ENCODE measurements around the gene ACADL.

DNA sequence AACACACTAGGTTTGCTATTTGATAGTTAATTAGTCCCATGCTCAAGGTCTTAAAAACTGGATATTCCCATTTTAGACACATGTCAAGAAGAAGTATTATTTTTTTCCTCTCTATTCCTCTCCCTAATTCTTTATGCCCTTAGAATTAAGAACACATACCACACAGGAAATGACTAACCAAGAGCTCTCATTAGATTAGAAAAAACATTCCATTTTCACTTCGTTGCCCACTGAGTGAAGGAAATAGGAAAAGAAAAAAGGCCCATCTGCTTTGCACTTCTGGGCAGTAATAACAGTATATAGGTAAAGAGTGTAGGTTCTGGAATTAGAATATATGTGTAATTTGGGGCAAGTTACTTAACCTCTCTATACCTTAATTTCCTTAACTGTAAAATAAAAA is 26.9 kb downstream of the ACADL start:
- TF ChIP-seq, protein P1, sequence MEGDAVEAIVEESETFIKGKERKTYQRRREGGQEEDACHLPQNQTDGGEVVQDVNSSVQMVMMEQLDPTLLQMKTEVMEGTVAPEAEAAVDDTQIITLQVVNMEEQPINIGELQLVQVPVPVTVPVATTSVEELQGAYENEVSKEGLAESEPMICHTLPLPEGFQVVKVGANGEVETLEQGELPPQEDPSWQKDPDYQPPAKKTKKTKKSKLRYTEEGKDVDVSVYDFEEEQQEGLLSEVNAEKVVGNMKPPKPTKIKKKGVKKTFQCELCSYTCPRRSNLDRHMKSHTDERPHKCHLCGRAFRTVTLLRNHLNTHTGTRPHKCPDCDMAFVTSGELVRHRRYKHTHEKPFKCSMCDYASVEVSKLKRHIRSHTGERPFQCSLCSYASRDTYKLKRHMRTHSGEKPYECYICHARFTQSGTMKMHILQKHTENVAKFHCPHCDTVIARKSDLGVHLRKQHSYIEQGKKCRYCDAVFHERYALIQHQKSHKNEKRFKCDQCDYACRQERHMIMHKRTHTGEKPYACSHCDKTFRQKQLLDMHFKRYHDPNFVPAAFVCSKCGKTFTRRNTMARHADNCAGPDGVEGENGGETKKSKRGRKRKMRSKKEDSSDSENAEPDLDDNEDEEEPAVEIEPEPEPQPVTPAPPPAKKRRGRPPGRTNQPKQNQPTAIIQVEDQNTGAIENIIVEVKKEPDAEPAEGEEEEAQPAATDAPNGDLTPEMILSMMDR (IDR thresholded peaks at IDR 0.05; ENCODE audit: control extremely low read depth in 1 of 3, insufficient read depth in 1 of 3, low read depth in 1 of 3, low read length in 3 of 3) = no peak
- no peak for TF ChIP-seq RFX5 (IDR thresholded peaks at IDR 0.05; ENCODE audit: borderline replicate concordance, low read depth, low read length)
- no peak for TF ChIP-seq JUND (IDR thresholded peaks at IDR 0.05; ENCODE audit: low read length)
- no peak for TF ChIP-seq POLR2AphosphoS5 (IDR thresholded peaks at IDR 0.05; ENCODE audit: low read depth, low read length)
- no peak for TF ChIP-seq KDM1A (IDR thresholded peaks at IDR 0.05; ENCODE audit: borderline replicate concordance, low read length)
- TF ChIP-seq PHF8 (conservative IDR thresholded peaks at IDR 0.05; ENCODE audit: low read depth, low read length) = no peak

Measured in H1 (cell line).